GM18951 (cell line): ENCODE data around the gene MAMDC2.

ENCODE experiments used
- POLR2A ChIP-seq: IDR thresholded peaks from 4 replicates; pipeline ENCODE4 v1.6.1; 2011; ENCODE audit warnings: mild to moderate bottlenecking; ENCODE audit not compliant: insufficient read length, insufficient read depth; ENCODE audit errors: extremely low read depth
- in situ Hi-C: fragments of 300-500 bp; cut with MboI; formaldehyde crosslinking; loops from one replicate; pipeline ENCODE4 v1.12.0; 2022; ENCODE audit warnings: low sequenced_read_pairs, mixed read lengths, inconsistent platforms; ENCODE audit not compliant: unreplicated experiment

The MAMDC2 gene

GRCh38 chr9:70110194-70111041, 66.8 kb downstream of the MAMDC2 start:
- TF ChIP-seq POLR2A: no peak
- in situ Hi-C loops: loop anchor here (10.0 kb wide), 1 partner anchor 136 kb away; no protein-coding TSS in a partner anchor

- no peak for TF ChIP-seq POLR2A
- in situ Hi-C loops: loop anchor here (10.0 kb wide), 1 partner anchor 136 kb away; no protein-coding TSS in a partner anchor
Observed at GRCh38 chr9:70111042-70111602, 67.5 kb downstream of the MAMDC2 start.

- in situ Hi-C loops: loop anchor here (10.0 kb wide), 1 partner anchor 137 kb away; no protein-coding TSS in a partner anchor
Observed at GRCh38 chr9:70111641-70112236, 68.1 kb downstream of the MAMDC2 start.

GRCh38 chr9:70112981-70113380, 69.3 kb downstream of the MAMDC2 start:
- in situ Hi-C loops: loop anchor here (10.0 kb wide), 1 partner anchor 138 kb away; no protein-coding TSS in a partner anchor
- TF ChIP-seq POLR2A: no peak

More at GRCh38 chr9:70111641-70112236, 68.1 kb downstream of the MAMDC2 start:
- no peak for TF ChIP-seq POLR2A

- in situ Hi-C loops: loop anchor here (10.0 kb wide), 1 partner anchor 139 kb away; no protein-coding TSS in a partner anchor
- no peak for TF ChIP-seq POLR2A
Observed at GRCh38 chr9:70113403-70114022, 69.9 kb downstream of the MAMDC2 start.

- TF ChIP-seq POLR2A: no peak
- in situ Hi-C loops: loop anchor here (10.0 kb wide), 1 partner anchor 140 kb away; no protein-coding TSS in a partner anchor
Observed at GRCh38 chr9:70114898-70115297, 71.2 kb downstream of the MAMDC2 start.

GRCh38 chr9:70117835-70118319, 74.2 kb downstream of the MAMDC2 start:
- TF ChIP-seq POLR2A: no peak
- in situ Hi-C loops: loop anchor here (10.0 kb wide), 1 partner anchor 143 kb away; no protein-coding TSS in a partner anchor

- in situ Hi-C loops: loop anchor here (10.0 kb wide), 1 partner anchor 145 kb away; no protein-coding TSS in a partner anchor
Observed at GRCh38 chr9:70119786-70120185, 76.1 kb downstream of the MAMDC2 start.

GRCh38 chr9:70120834-70121510, 77.3 kb downstream of the MAMDC2 start:
- in situ Hi-C loops: no loop called here

More at GRCh38 chr9:70119786-70120185, 76.1 kb downstream of the MAMDC2 start:
- no peak for TF ChIP-seq POLR2A

GRCh38 chr9:70121818-70122436, 78.3 kb downstream of the MAMDC2 start:
- in situ Hi-C loops: no loop called here
- no peak for TF ChIP-seq POLR2A

More at GRCh38 chr9:70120834-70121510, 77.3 kb downstream of the MAMDC2 start:
- no peak for TF ChIP-seq POLR2A

GRCh38 chr9:70123695-70124094, 80.0 kb downstream of the MAMDC2 start:
- in situ Hi-C loops: no loop called here
- no peak for TF ChIP-seq POLR2A
